Gastrocnemius medialis (tissue), 4 donors: ENCODE results near the gene NEK1.

Experiments used
- CTCF ChIP-seq, 5 experiments: fragments of 450-650 bp in 3 of 5; fragments of 200-600 bp in 2 of 5; sonication (generic) in 2 of 5; IDR thresholded peaks in 4 of 5; conservative IDR thresholded peaks in 1 of 5; 1 replicate in 4 of 5; 2 replicates in 1 of 5; pipeline ENCODE4 v1.5.1; 2016 to 2019; ENCODE audit warnings: antibody characterized with exemption in 5 of 5, mild to moderate bottlenecking in 3 of 5, moderate library complexity in 3 of 5
- POLR2A ChIP-seq, 2 donors: fragments of 450-650 bp; IDR thresholded peaks; one replicate each; pipeline ENCODE4 v1.6.1; 2017; ENCODE audit warnings: antibody characterized with exemption in 2 of 2, mild to moderate bottlenecking in 2 of 2, moderate library complexity in 2 of 2

- no peak for TF ChIP-seq CTCF (IDR thresholded peaks at IDR 0.05 in 4 of 5, conservative IDR thresholded peaks at IDR 0.05 in 1 of 5)
- no peak for TF ChIP-seq POLR2A (IDR thresholded peaks at IDR 0.05)
Observed at GRCh38 chr4:169484485-169484884, 127.9 kb downstream of the NEK1 start.
